ENCODE measurements around the gene RPS4Y2.

The RPS4Y2 gene

DNA sequence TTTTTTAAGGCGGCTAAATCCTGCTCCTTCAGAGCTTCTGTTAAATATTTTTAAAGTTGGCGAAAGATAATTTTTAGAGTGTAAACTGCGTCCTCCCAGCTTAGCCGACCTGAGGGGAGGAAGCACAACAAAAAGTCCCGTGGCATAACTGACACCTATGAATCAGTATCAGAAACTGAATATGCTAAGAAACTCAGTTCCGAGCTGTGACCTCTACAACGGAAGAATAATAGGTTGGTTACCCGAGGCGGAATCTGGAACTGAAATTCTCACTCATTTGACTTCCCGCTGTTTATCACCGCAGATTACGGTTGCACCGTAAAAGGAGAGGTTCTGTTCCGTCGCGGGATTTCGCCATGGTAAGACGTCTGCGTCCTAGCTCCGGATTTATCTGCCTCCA is at the start of gene RPS4Y2:
Gene RPS4Y2, plus strand, starts transcription at position 301 of the 400 bp plus-strand sequence. Its CDS starts 56 bp downstream, at position 357.
- no peak for DNase-seq

DNA sequence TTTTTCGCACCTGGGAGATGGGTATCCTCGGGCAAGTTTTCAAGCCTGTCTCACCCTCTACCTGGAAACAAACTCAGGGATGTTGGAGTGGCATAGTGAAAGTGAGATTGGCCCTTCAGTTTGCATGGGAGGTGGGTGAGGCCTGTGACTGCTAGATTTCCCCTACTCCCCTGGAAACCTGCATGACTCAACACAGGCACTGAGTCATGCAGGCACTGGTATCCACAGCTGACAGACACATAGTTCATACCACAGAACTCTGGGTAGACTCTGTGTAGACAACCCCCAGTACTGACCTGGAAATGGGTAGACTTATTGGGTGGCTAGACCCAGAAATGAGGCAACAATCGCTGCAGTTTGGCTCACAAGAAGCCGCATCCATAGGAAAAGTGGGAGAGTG is 41.5 kb upstream of the RPS4Y2 start:
- DNase-seq = no peak

DNA sequence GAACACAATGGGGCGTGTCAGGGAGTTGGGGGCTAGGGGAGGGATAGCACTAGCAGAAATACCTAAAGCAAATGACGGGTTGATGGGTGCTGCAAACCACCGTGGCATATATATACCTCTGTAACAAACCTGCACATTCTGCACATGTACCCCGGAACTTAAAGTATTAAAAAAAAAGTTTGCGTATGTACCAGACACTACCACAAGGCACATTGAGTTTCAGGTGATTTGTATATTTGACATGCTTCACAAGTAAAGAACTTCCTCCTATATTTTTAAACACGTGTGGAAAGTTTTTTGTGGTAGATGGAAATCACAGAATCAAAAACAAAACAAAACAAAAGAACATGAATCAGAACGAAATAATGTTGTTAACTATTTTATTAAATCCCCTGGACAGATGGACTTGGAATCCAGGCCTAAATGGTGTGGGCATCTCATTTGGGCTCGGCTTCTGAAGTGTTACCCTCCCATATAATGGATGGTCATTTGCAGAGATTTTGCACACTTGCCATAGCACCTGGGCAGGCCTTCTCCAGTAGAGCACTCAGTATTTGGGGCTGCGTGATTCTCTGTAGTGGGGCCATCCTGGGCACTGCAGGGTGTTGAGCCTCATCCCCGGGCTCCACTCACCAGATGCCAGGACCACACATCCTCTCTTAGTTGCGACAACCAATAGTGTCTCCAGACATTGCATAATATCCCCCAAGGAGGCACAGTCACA is 29.6 kb upstream of the RPS4Y2 start:
- no peak for DNase-seq

DNA sequence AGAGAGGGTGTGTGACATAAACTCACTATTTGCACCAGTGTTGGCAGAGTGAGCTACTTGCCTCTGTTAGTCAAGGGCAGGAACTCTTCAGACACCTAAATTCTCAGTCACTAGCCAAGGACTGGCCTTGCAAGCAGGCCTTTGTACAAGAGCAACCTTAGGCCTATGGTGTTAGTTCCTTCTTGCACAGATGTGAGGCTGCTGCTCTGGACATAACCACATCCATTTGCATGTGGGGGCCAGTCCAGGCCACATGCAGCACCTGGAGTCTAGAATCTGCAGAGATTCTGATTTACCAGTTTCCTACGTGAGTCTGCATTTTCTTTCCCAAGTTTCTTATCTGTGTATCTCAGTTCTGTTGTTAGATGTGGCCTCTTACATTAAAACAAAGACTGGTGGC is 20.7 kb upstream of the RPS4Y2 start:
- no peak for DNase-seq

DNA sequence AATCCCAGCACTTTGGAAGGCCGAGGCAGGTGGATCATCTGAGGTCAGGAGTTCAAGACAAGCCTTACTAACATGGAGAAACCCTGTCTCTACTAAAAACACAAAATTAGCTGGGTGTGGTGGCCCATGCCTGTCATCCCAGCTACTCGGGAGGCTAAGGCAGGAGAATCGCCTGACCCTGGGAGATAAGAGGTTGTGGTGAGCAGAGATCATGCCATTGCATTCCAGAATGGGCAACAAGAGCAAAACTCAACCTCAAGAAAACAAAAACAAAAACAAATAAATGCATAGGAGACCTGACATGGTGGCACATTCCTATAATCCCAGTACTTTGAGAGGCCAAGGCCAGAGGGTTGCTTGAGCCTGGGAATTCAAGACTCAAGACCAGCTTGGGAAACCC is 16.1 kb upstream of the RPS4Y2 start:
- no peak for DNase-seq

DNA sequence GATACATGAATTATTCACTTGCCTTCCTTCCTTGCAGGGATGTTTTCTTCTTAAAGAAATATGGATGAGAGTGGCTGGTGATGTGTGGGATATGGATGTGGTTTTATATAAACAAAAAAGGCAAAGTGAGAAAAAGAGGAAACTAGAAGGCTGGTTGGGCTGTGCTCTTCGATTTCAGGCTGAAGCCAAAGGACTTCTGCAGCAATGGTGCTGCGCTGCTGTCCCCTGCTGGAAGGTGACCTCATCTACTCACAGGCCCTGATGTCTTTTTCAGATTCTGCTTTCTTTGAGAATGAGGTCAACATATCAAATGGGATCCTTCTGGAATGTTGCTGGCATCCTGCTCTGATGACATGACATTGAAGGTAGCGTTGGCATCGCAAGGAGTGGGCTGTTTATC is 15.3 kb upstream of the RPS4Y2 start:
- no peak for DNase-seq

DNA sequence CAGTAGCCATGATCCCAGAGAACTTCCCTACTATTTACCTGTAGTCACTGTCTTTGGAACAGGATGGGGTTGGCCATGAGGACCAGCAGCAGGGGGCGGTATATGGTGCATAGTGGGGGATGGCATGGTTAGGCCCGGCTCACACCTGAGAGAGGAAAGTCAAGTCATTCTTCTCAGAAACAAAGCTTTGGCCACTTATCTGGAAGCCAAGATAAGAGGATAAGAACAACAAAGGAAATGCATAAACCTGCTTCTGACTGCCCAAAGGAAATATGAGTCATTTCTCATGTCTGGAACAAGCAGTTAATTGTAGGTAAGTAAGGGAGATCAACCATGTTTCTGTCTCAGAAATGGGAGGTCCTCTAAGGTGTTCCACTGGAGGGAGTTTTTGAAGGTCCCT is 10.8 kb upstream of the RPS4Y2 start:
- no peak for DNase-seq

DNA sequence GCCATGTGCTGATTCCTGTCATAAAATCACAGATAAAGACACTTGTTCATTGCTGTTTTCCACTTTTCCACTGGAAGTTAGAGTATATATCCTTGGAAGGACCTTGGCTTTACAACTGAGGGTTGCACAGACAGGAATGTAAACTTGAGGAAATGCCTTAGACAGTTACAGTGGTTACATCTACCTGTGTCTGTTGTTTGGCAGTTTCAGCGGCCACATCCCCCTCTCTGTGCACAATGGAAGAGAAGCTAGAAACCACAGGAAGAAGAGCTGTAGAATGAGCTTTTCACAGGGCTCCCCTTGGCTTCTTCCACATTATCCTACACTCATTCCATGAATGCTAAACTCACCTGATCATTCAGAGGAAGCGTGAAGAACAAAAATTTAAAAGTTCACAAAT is 9.0 kb upstream of the RPS4Y2 start:
- peak in 1 of 6 experiments; percentile 30 for DNase-seq

DNA sequence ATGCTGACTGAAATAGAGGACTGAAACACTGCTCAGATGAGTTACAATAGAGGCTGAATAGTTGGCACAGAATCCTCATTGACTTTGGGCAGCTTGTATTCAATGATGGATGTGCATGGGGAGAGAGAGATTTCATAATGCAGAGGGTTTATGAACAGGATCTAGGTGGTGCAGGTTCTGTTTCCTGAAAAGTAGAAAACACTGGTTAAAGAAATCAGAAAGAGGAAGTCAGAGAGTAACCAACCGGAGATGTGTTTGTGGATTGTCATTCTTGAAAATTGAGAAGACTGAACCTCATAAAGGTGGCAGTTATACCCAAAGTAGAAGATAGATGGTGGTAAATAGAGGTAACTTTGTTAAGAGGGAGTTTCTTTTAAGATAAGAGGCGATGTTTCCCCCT is 8.0 kb downstream of the RPS4Y2 start:
- DNase-seq = no peak

DNA sequence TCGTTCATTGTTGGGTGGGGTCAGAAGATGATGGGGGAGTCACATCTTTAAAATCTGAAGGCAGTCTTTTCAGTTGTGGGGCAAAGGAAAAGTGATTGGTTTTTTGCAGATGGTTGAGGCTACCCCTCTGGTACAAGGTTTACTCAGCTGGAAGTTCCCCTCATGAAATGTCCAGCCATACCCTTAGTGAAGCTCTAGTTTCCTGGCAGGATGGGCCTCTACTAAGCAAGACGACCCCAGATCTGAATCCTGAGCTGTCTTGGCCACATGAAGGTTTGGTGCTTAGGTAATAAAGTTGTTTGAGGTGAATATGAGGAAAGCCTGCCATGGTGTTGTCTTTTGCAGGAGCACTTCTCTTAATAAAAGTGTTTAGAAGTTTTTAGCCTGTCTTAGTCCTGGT is 9.2 kb downstream of the RPS4Y2 start:
- DNase-seq = no peak

DNA sequence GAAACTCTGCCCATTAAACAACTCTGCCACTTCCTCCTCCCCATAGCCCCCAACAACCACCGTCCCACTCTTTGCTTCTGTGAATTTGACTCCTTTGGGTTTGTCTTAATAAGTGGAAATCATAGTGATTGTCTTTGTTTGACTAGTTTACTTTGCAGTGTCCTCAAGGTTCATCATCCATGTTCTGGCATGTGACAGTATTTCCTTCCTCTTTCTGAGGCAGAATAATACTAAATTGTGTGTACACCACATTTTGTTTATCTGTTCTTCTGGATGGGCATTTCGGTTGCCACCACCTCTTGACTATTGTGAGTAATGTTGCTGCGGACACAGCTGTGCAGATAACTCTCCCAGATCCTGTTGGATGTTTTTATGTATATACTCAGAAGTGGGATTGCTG is 14.8 kb downstream of the RPS4Y2 start:
- DNase-seq = no peak

DNA sequence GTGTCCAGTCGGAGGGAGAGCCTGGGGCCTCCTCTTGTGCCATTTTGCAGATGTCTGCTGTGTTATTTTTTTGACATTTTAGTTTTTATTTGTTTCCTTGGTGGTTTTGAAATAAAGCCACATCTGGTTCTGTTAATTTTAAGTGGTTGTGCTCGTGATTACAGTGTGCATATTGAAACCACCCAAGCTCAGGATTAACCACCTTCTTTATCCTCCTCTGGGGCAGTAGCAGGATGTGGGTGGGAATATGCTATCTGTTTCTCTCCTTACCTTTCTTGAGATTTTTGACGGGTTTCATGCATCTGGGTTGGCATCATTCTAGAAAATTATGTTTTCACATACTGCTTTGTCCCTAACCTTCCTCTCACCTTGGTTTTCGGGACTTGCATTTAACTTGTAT is 20.2 kb downstream of the RPS4Y2 start:
- no peak for DNase-seq

DNA sequence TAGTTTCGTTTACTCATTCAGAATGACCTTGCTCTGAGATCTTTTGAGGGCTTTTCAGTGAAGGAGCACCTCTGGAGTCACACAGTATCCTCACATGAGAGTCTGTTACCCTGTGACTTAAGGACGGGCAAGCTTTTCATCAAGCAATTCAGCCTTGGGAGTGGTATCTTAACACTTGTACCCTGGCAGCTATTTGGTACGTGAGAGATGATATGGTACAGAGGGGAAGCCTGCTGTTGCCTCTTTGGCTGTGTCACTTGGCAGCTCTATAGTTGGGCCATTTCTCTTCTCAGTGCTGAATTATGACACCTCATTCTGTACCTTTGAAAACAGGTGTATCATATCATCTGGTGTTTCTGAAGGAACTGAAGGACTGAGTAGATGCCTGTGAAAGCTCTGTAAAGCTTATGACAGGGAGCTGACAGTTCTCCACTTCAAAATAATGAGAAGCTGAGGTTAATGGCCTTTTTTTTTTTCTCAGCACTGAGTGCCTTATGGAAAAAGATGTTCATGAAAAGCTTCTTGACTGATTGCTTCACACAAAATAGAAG is 24.3 kb downstream of the RPS4Y2 start:
- no peak for DNase-seq

DNA sequence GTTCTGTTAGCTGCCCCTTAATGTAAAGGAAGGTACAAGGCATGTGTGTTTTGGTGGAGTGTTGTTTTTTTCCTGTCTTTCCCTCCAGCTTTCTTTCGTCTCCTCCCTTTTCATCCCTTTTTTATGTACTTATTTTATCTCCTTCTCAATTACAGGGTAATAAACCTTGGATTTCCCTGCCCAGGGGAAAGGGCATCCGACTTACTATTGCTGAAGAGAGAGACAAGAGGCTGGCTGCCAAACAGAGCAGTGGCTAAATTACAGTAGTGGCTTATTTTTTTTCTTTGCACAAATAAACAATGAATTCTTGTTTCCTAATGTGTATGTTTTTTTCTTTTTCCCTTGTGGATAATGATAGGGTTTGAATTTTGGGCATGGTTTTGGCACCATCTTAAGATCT is 24.9 kb downstream of the RPS4Y2 start:
- no peak for DNase-seq

DNA sequence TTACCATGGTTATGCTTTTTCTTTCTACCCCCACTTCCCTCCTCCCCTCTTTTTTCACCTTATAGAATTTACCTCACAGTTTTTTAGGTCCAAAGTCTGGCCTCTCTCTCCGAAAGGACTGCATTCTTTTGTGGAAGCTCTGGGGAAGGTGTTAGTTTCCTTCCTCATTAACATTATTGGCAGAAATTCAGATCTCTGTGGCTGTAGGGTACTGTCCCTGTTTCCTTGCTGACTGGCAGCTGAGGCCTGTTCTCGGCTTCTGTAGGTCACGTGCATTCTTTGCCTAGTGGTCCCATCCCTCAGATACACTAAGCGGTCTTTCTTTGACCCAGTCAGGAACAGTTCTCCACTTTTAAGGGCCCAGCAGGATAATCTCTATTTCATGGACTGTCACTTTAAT is 25.5 kb downstream of the RPS4Y2 start:
- DNase-seq = no peak

DNA sequence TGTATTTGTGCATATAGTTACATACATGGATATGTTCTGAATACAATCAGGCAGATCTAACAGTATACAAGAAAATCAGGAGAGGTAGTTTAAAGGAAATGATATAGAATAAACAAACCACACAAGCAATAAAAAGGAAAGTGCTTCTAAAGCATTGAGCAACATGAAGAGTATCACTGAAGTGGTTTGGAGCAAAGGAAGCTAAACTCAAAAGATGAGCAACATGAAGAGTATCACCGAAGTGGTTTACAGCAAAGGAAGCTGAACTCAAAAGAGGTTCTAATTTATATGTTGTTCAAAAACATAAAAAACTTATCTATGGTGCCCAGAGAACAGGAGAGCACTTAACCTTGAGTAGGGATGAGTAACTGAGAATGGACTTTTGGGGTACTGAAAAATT is 29.1 kb downstream of the RPS4Y2 start:
- DNase-seq = peak in 1 of 6 experiments; percentile 1

DNA sequence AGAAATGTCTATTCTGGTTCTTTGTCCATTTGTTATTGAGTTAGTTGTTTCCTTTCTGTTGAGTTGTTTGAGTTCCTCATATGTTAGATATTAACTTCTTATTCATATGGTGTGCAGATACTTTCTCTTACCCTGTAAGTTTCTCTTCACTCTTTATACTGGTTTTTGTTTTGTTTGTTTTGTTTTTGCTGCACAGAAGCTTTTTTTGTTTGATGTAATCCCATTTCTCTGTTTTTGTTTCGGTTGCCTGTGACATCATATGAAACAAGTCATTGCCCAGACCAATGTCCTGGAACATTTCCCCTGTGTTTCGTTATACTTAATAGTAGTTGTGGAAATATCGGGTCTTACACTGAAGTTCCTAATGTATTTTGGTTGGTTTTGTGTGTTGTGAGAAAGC is 31.2 kb downstream of the RPS4Y2 start:
- no peak for DNase-seq

DNA sequence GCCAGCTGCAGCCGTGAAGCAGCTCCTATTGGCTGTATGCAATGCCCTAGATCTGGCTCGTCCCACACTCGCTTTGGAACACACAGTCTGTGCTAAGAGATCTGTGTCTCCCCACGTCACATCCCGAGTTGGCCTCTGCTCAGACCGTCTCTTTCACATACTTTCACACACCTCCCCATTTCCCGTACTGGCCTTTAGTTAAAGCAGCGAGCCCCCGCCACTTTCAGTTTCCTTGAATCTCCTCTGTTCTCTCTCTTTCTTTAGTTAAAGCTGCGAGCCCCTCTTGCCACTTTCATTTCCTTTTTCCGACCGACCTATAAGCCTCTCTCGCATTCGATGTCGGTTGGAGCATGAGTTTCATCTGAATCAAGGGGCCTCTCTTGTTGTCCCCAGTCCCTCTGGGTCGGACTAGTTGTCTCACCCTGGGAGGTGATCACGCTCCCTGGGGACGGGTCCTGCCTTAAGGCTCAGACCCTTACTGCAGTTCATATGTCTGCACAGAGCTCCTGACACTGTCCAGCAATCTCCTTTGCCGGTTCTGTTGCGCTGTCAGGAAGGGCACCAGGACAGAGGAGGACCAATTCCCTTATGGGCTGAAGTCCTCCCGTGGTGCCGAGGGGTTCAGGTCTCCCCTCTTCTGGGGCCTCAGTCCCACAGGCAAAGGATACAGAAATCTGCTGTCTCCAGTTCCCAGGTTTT is 42.6 kb downstream of the RPS4Y2 start:
- no peak for DNase-seq

DNA sequence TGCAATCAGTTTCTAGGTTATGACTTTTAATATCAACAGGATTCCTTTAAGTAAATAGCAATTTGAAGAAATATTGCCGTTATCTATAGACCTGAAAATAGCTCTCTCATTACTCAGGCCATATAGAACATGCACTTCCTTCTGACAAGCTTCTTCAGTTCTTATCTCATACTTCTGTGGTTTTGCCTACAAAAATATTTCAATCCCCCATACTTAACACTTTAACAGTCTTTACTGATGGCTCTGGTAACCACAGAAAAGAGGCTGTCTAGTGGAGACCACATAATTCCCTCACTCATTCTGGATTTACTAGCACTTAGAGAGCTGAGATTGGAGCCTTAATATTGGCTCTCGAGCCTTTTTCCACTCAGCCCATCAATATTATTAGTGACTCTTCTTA is 46.8 kb downstream of the RPS4Y2 start:
- no peak for DNase-seq

DNA sequence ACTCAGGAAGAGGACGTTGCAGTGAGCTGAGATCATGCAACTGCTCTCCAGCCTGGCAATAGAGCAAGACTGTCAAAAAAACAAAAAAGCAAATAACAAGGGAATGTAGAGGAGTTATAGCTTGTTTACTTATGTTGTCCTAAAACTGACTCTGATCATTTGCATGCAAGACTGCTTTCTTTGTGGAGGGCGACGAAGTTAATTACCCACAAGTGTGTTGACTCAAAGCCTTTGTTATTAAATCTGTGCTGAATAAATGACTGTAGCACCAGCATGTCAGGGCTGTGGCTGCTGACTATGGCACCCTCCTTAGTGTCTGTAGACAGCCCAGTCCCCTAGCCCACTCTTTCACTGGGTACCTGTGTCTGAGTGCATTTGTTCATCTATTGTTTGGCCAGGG is 50.3 kb downstream of the RPS4Y2 start:
- no peak for DNase-seq

DNA sequence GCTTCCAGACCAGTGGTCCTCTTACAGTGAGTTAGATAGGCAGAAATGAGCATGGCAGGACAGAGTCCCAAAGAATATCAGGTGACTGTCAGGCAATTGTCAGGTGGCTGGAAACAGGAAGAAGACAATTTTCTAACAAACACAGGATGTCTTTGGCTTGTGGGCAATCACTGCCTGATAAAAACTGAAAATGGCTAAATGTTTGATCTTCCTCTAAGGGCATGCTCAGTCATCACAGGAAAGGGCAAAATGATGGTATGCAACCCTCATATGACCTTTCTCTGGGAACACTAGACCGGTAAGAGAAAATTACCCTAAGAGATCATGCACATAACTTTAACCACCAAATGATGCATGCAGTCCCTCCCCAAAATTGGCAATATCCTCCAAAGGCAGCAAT is 57.6 kb downstream of the RPS4Y2 start:
- no peak for DNase-seq

DNA sequence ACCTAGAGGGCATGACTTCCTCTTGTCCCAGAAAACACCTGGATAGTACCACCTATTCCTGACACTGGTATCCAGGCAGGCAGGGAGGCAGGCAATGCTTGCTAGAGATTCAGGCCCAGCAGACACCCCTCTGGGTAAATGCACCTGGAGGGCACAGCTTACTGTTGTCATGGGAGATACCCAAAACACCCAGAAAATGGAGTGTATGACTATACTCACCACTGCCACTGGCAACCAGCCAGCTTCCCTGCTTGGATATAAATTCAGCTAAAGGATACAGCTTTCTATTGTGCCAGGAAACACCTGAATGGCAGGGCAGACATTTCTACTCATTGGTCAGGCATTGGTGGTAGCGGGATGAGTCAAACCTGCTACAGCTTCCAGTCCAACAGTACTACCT is 58.9 kb downstream of the RPS4Y2 start:
- no peak for DNase-seq

DNA sequence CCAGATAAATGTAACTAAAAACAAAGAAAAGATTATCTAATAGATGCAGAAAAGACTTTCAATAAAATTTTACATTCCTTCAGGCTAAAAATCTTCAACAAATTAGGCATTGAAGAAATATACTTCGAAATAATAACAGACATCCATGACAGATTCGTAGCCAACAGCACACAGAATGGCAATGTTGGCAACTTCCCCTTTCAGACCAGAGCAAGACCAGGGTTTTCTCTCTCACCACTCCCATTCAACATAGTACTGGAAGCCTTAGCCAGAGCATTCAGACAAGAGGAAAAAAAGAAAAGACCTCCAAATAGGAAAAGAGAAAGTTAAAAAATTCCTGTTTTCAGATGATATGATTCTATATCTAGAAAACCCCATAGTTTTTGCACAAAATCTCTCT is 61.2 kb downstream of the RPS4Y2 start:
- no peak for DNase-seq

Data from stimulated activated naive CD4-positive, alpha-beta T cell (primary cell).